Fibroblast of villous mesenchyme (primary cell): ENCODE data around the gene CACNG7. TPM values are rescaled to one million over a fixed set of nuclear protein-coding genes. Genes with fewer than 3 reads are reported as not detected.
A peak's percentile ranks its signal among the peaks of the same experiment; 100 is the strongest.
"Not testable (repeated sequence)": the region's sequence is repeated elsewhere in the genome, so short reads cannot be mapped to it uniquely, and the experiment has no call there.

Experiments used
- DNase-seq: peaks from one replicate; pipeline ENCODE4 v3.0.0-alpha.2; 2010; ENCODE audit warnings: low read depth
- H3K4me3 ChIP-seq: 2 replicates; pipeline ENCODE4 v1.5.1; 2011; ENCODE audit warnings: low read depth, mild to moderate bottlenecking, low read length
- total RNA-seq: library from RNA; depleted of rRNA; stranded (reverse); fragments of >200 nt; gene quantifications from 2 replicates; pipeline ENCODE4 v1.2.3, GENCODE V29; 2012
- TF ChIP-seq, protein P1 (sequence below): IDR thresholded peaks from 2 replicates; pipeline ENCODE4 v1.5.1; 2012; ENCODE audit warnings: low read depth, mild to moderate bottlenecking, low read length; ENCODE audit not compliant: insufficient read depth

The CACNG7 gene
- total RNA-seq, 1 donor, result 0.43 TPM

- H3K4me3 ChIP-seq, result no peak overlapping the region
- TF ChIP-seq, protein P1, sequence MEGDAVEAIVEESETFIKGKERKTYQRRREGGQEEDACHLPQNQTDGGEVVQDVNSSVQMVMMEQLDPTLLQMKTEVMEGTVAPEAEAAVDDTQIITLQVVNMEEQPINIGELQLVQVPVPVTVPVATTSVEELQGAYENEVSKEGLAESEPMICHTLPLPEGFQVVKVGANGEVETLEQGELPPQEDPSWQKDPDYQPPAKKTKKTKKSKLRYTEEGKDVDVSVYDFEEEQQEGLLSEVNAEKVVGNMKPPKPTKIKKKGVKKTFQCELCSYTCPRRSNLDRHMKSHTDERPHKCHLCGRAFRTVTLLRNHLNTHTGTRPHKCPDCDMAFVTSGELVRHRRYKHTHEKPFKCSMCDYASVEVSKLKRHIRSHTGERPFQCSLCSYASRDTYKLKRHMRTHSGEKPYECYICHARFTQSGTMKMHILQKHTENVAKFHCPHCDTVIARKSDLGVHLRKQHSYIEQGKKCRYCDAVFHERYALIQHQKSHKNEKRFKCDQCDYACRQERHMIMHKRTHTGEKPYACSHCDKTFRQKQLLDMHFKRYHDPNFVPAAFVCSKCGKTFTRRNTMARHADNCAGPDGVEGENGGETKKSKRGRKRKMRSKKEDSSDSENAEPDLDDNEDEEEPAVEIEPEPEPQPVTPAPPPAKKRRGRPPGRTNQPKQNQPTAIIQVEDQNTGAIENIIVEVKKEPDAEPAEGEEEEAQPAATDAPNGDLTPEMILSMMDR, result no peak
- DNase-seq, result no peak
These were observed 35.3 kb downstream of the CACNG7 start for GRCh38 chr19:53944416-53944815.

- H3K4me3 ChIP-seq, result no peak overlapping the region
- TF ChIP-seq, protein P1, result no peak
- no peak for DNase-seq
These were observed 35.9 kb downstream of the CACNG7 start for GRCh38 chr19:53944933-53945332.

DNA sequence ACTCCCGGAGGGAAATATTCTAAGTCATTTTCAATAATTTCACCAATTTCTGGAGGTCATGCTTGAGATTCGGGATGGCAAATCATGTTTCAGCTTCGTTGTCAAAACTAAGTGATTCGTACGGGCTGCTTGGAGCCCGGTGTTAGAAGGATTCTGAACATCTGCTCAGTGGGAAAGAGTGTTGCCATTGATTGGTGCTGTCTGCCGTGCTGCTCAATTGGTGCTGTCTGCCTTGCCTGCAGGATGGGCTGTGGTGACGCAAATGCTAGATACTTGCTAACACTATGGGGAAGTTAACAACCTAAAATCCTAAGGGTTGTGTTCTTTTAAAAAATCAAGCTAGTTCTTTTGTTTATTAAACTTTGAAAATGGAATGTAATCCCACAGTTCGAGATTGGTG is 36.4 kb downstream of the CACNG7 start:
- peak; percentile 53 for DNase-seq
- TF ChIP-seq, protein P1, result no peak
- peak overlapping the region; percentile 19 for H3K4me3 ChIP-seq

GRCh38 chr19:53945998-53946397 is 36.9 kb downstream of the CACNG7 start:
- H3K4me3 ChIP-seq, result no peak overlapping the region
- TF ChIP-seq, protein P1, result no peak
- DNase-seq, result no peak

- H3K4me3 ChIP-seq, result no peak overlapping the region
- DNase-seq, result no peak
- TF ChIP-seq, protein P1, result no peak
These were observed 38.5 kb downstream of the CACNG7 start for GRCh38 chr19:53947624-53948023.

DNA sequence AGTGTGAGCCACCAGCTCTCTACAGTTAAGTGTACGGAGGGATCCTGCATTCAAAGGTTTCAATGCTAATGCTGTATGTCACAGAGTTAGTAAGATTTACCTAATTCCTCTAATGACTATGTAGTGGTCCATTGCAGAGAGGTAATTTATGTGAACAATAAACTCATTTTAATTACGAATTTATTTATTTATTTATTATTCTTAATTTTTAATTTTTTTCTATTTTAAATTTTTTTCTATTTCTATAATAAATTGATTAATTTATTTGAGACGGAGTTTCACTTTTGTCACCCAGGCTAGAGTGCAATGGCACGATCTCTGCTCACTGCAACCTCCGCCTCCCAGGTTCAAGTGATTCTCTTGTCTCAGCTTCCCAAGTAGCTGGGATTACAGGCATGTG is 39.5 kb downstream of the CACNG7 start:
- H3K4me3 ChIP-seq, DNase-seq: not testable (repeated sequence)

- no peak overlapping the region for H3K4me3 ChIP-seq
- TF ChIP-seq, protein P1, result no peak
- no peak for DNase-seq
These were observed 42.4 kb downstream of the CACNG7 start for GRCh38 chr19:53951436-53951835.
